GM23248 (cell line): Measurements from ENCODE around the gene TCAIM.

ENCODE experiments used
- EZH2 ChIP-seq: fragments of 200-600 bp; sonication (generic); IDR thresholded peaks from 2 replicates; pipeline ENCODE4 v1.6.1; 2018; ENCODE audit warnings: antibody characterized with exemption, mild to moderate bottlenecking; ENCODE audit not compliant: insufficient read depth, poor library complexity, severe bottlenecking
- EZH2phosphoT487 ChIP-seq: fragments of 200-600 bp; sonication (generic); IDR thresholded peaks from 2 replicates; pipeline ENCODE4 v1.6.1; 2018; ENCODE audit warnings: antibody characterized with exemption, moderate library complexity, mild to moderate bottlenecking, low read depth; ENCODE audit not compliant: insufficient read depth

DNA sequence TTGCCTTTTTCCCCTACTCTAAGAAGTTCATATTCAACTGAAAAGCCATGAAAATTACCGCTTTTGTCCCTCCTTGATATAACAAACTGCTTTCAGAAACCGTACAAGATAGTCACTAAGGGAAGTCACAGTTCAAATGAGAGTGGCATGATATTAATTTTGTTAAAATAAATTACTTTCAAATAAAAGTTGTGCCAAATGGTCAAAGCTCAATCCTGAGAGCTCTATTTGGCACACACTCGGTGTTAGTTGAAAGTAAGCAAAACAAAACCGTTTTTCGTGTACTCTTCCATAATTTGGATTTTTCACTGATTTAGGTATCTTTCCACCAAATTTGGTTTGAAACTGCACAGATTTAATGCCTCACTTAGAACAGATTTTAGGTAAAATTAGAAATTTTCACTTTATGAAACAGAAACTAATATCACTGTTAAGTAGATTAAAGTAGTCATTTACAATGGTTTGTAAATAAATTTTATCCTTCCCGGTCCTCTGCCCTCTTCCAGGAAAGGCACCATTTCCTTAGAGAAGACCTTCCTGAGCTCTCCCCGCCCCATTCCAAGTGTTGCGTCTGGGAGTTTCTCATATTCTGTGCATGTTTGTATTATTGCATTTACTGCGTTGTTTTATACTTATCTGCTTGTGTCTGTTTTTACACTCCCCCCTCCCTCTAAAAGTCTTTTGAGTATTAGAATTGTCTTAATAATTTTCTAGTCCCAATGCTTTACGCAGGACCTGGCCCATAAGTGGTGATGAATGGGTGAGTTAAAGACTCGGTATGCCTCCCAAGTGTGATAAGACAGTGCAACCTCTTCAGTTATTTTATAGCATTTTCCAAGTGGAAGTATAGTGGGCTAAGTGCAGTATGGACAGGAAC, 853 bp downstream of the TCAIM start:
- TF ChIP-seq EZH2phosphoT487 (no peak), EZH2 (no peak)
